HUDEP-2 (cell line): ENCODE data around the gene CDC42BPG.
"Not testable (repeated sequence)": the region's sequence is repeated elsewhere in the genome, so short reads cannot be mapped to it uniquely, and the experiment has no call there.

Experiments used
- DNase-seq, 76 experiments: peaks; one replicate each; lab custom pipeline; 2025; ENCODE audit not compliant: unreplicated experiment in 76 of 76; lab: John Stamatoyannopoulos, UW

Gene CDC42BPG

GRCh38 chr11:64838600-64839334 is 5.7 kb downstream of the CDC42BPG start:
- DNase-seq: no peak

- no peak for DNase-seq
Observed at GRCh38 chr11:64837887-64838351, 6.5 kb downstream of the CDC42BPG start.

GRCh38 chr11:64836448-64837072 is 7.9 kb downstream of the CDC42BPG start:
- no peak for DNase-seq

GRCh38 chr11:64835616-64836447 is 8.6 kb downstream of the CDC42BPG start:
- no peak for DNase-seq

GRCh38 chr11:64834723-64835615 is 9.5 kb downstream of the CDC42BPG start:
- DNase-seq: no peak

GRCh38 chr11:64834031-64834722 is 10.3 kb downstream of the CDC42BPG start:
- no peak for DNase-seq

GRCh38 chr11:64833509-64833908 is 10.9 kb downstream of the CDC42BPG start:
- DNase-seq: no peak

- no peak for DNase-seq
Observed at GRCh38 chr11:64833198-64833502, 11.3 kb downstream of the CDC42BPG start.

- DNase-seq: no peak
Observed at GRCh38 chr11:64832467-64833197, 11.8 kb downstream of the CDC42BPG start.

- no peak for DNase-seq
Observed at GRCh38 chr11:64831411-64831891, 13.0 kb downstream of the CDC42BPG start.

GRCh38 chr11:64829536-64830251 is 14.8 kb downstream of the CDC42BPG start:
- no peak for DNase-seq

- no peak for DNase-seq
Observed at GRCh38 chr11:64827451-64827839, 17.0 kb downstream of the CDC42BPG start.

GRCh38 chr11:64826578-64827450 is 17.6 kb downstream of the CDC42BPG start:
- no peak for DNase-seq

- DNase-seq: no peak
Observed at GRCh38 chr11:64826062-64826461, 18.4 kb downstream of the CDC42BPG start.

GRCh38 chr11:64823568-64824119 is 20.8 kb downstream of the CDC42BPG start:
- DNase-seq: no peak

- DNase-seq: no peak
Observed at GRCh38 chr11:64817476-64817875, 27.0 kb downstream of the CDC42BPG start.

- DNase-seq: not testable (repeated sequence)
Observed at GRCh38 chr11:64815433-64815832, 29.0 kb downstream of the CDC42BPG start.
